Hepatocyte (in vitro differentiated cells): ENCODE results near the gene SPATA32.

Experiments used
- CTCF ChIP-seq: fragments of 200-600 bp; sonication (generic); IDR thresholded peaks from 2 replicates; pipeline ENCODE4 v1.5.1; 2016; ENCODE audit warnings: antibody characterized with exemption, mild to moderate bottlenecking; ENCODE audit not compliant: poor library complexity
- EZH2phosphoT487 ChIP-seq: fragments of 200-600 bp; sonication (generic); IDR thresholded peaks from one replicate; pipeline ENCODE4 v1.6.1; 2018; ENCODE audit warnings: antibody characterized with exemption, mild to moderate bottlenecking, low read depth, moderate library complexity; ENCODE audit not compliant: unreplicated experiment, severe bottlenecking

GRCh38 chr17:45274033-45274432 is 12.1 kb upstream of the SPATA32 start:
- TF ChIP-seq CTCF (no peak), EZH2phosphoT487 (no peak)
